Kidney capillary endothelial cell (primary cell): ENCODE data around the gene SPANXA1.
"Not testable (repeated sequence)": the region's sequence is repeated elsewhere in the genome, so short reads cannot be mapped to it uniquely, and the experiment has no call there.

Experiments used
- DNase-seq: peaks from one replicate; pipeline ENCODE4 v3.0.0-alpha.2; 2018; ENCODE audit warnings: low spot score

Gene SPANXA1

GRCh38 chrX:141584638-141585037, at the start of gene SPANXA1:
SPANXA1 (minus strand) TSS chrX:141584738; CDS start chrX:141584678, 60 bp downstream.
- not testable (repeated sequence) for DNase-seq

DNA sequence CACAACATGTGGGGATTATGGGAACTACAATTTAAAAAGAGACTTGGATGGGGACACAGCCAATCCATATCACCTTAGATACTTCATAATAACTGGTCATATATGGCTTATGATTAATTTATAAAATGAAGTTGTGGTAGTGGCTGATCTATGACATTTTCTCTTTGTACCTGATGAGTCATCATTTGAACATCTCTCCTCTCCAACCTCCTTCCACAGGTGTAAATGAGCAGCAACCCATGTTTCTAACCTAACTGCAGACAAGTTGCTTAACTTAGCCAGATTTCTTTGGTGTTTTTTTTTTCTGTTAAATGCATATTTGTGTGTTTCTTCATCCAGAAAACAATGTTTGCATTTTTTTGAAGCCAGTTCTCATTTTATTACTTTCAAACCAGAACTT, 47.6 kb upstream of the SPANXA1 start:
- no peak for DNase-seq

GRCh38 chrX:141619336-141619735, 34.8 kb upstream of the SPANXA1 start:
- DNase-seq, result no peak

GRCh38 chrX:141609111-141609510, 24.6 kb upstream of the SPANXA1 start:
- no peak for DNase-seq

- not testable (repeated sequence) for DNase-seq
Observed at GRCh38 chrX:141589408-141589807, 4.9 kb upstream of the SPANXA1 start, which contains the start of gene SPANXA2. SPANXA2 (plus strand) TSS chrX:141589708; CDS start chrX:141589768, 60 bp downstream.

DNA sequence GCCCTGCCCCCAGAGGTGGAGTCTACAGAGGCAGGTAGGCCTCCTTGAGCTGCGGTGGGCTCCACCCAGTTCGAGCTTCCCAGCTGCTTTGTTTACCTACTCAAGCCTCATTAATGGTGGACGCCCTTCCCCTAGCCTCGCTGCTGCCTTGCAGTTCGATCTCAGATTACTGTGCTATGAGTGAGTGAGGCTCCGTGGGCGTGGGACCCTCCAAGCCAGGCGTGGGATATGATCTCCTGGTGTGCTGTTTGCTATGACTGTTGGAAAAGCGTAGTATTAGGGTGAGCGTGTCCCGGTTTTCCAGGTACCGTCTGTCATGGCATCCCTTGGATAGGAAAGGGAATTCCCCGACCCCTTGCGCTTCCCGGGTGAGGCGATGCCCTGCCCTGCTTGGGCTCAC, 42.0 kb downstream of the SPANXA1 start:
- DNase-seq, result not testable (repeated sequence)
